ENCODE measurements around the gene KCTD3.

- no peak for TF ChIP-seq EZH2 (IDR thresholded peaks at IDR 0.05)
- TF ChIP-seq POLR2AphosphoS5 (IDR thresholded peaks at IDR 0.05; ENCODE audit: borderline replicate concordance, low read depth, low read length) = no peak
Observed at GRCh38 chr1:215603319-215603718, 36.2 kb downstream of the KCTD3 start.

Measured in SK-N-MC (cell line).